ENCODE measurements around the gene PAN3.
"Not testable (repeated sequence)": the region's sequence is repeated elsewhere in the genome, so short reads cannot be mapped to it uniquely, and the experiment has no call there.

Gene PAN3

DNA sequence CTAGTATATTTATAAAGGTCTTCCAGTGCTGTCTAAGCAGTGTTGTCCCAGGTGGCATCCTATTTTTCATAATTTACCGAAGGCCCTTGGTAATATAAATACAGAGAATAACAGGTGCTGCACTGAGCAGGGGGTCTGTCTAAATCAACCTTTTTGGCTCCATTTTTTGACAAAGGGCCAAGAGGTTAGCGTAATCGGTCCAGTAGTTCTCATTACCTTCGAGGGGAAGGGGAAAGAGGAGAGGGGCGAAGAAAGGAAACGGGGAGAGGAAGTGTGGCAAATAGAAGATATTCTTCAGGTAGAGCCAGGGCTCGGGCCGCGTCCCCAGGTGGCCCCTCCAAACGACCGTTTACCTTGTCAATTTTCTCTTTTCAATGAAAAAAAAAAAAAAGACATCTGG, 749 bp upstream of the PAN3 start:
- DNase-seq: no peak

- DNase-seq: peak; percentile 92
These were observed 568 bp downstream of the PAN3 start for GRCh38 chr13:28138756-28139470.

DNA sequence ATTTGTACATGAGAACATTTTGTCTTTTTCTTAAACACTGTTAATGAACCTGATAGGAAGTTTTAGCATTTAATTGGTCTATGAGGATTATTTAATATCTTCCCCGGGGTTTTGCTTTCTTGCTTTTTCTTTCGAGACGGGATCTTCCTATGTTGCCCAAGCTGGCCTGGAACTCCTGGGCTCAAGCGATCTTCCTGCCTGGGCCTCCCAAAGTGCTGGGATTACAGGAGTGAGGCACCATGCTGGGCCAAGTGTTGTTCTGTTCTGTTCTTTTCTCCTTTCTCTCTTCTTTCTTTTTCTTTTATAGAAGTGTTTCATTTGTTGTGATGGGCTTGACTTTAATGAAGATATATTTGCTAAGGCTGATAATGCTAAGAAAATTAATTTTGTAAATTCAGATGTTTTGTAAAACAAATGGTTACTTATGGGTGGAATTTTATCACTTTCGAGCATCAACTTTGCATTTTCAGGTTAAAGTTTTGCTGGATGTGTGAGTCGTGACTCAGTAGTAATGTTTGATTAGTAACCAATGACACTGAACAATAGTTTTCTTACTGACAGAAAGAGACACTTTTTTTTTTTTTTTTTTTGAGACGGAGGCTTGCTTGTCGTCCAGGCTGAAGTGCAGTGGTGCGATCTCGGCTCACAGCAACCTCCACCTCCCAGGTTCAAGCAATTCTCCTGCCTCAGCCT, 2.2 kb downstream of the PAN3 start:
- DNase-seq: no peak

DNA sequence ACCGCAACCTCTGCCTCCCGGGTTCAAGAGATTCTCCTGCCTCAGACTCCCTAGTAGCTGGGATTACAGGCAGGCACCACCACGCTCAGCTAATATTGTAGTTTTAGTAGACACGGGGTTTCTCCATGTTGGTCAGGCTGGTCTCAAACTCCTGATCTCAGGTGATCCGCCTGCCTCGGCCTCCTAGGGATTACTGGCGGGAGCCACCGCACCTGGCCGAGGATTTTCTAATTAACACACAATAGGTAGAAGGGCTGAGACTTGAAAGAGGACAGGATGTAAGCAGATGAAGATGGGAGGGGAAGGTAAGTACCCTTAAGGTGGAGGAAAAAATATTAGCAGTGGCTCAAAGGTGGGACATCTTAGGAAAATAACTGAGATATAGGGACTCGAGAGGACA, 3.2 kb downstream of the PAN3 start:
- not testable (repeated sequence) for DNase-seq

- DNase-seq: no peak
These were observed 6.7 kb downstream of the PAN3 start for GRCh38 chr13:28145049-28145448.

GRCh38 chr13:28147495-28147894, 9.2 kb downstream of the PAN3 start:
- DNase-seq: no peak

DNA sequence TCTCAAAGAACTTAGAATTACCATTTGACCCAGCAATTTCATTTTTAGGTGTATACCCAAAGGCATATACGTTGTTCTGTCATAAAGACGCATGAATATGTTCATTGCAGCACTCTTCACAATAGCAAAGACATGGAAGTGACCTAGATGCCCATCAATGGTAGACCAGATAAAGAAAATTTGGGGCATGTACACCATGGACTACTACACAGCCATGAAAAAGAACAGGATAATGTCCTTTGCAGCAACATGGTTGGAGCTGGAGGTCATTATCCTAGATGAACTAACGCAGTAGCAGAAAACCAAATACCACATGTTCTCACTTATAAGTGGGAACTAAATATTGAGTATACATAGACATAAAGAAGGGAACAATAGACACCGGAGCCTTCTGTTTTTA, 20.7 kb downstream of the PAN3 start:
- no peak for DNase-seq

DNA sequence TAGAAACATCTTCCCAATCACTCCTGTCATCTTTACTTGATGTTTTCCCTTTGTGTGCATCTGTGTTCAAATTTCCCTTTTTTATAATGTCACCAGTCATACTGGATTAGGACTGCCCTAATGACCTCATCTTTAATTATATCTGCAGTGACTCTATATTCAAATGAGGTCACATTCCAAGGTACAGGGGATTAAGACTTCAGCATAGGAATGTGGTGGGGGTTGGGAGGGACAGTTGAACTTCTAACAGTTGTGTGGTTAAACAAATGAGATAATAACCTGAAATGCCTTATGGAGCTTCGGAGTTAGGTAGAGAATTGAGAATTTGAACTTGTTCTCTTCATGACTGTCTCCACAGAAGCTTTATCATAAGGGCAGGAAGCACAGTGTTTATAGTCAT, 23.0 kb downstream of the PAN3 start:
- no peak for DNase-seq

GRCh38 chr13:28163587-28163986, 25.2 kb downstream of the PAN3 start:
- no peak for DNase-seq

- DNase-seq: no peak
These were observed 27.9 kb downstream of the PAN3 start for GRCh38 chr13:28166257-28166656.

DNA sequence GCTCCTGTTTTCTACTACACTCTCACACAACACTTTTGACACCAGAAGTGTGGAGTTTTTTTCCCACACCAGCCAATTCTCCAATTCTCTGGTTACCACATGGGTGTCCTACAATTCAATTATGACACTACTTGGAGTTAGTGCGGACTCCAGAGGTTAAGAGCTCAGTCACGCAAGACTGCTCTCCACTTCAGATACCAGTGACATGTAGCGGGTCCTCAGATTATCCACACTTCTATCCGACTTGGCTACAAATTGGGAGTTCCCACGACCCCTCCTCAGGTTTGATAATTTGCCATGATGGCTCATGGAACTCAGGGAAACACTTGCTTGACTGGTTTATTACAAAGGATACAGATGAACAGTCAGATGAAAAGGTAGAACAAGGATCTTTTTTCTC, 32.9 kb downstream of the PAN3 start:
- DNase-seq: no peak

DNA sequence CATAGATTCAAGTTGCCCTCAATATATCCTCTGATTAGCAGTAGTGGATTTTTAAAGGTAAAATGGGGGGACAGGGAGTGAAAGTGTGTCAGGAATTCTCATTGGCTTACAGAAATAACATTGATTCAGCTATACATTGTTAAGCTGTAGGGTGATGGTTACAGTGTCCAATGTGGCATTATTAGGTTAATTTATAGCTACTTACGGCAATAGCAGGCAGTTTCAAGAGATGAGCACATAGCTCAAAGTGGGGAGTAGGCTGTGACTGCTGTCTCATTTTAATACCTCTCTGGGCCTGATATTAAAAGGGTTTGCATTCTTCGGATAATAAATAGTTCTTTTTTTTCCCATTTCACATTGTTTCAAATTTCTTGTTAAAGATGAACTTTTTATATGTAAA, 34.6 kb downstream of the PAN3 start:
- no peak for DNase-seq

DNA sequence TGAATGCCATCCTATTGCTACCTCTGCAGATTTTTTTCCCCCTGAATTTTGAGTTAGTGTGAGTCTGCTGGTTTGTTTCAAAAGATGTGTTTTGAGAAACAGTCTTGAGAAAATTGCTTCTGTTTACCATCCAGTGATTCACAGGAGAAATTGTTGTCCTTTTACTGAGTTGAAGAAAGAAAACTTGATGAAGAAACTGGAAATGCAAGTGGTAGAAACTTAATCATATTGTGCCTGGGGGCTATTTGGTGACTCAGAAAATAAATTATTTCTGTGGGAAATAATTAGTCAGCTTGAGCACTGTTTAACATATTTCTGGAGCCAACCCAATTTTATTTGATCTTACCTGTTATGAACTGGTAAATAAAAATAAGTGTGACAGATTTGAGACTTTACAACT, 35.4 kb downstream of the PAN3 start:
- DNase-seq: no peak

GRCh38 chr13:28177327-28177726, 39.0 kb downstream of the PAN3 start:
- DNase-seq: no peak

DNA sequence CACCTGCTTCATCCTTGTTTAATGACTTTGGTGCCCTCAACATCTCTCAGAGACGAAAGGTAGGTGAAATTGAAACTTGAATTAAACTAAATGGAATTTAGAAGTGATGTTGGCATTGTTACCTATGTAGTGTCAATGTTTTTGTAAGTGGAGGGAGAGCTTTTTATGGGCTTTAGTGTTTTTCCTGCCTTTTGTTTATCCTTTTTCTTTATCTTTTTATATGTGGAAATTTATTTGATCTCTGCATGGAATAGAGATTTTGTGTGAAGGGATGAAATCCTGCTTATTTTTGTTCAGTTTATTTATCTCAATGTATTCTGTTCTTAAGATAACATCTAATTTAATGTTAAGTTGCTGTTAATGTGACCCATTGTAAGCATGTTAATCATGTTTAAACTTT, 39.5 kb downstream of the PAN3 start:
- no peak for DNase-seq

DNA sequence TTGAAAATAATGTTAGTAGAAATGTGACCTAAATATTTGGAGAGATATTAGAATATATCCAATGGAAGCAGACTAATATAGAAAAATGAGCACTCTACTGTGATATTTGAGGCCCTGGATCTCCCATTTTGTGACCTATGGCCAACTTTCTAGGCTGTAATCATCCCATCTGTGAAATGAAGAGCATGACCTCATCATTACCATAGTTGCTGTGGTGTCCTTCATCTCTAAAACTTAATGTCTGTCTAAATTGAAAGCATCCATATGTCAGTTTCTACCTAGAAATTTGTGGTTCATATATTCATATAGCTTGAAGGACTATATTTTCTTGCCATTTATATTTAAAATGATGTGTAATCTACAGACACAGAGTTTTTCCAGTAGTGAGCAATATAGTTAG, 41.6 kb downstream of the PAN3 start:
- DNase-seq: no peak

DNA sequence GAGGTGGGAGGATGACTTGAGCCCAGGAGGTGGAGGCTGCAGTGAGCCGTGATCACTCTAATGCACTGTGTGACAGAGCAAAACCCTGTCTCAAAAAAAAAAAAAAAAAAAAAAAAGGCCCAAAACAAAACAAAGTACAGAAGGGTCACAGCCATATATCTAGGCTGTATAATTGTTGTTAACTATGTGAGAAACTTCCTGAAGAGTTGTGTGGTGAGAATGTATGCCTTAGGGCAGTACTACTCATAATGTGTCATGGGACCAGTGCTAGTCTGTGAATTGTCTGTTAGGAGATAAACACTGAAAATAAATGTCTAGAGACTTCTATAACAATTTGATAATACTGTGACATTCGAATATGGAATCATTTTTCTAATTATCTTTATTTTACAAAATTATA, 43.1 kb downstream of the PAN3 start:
- no peak for DNase-seq

DNA sequence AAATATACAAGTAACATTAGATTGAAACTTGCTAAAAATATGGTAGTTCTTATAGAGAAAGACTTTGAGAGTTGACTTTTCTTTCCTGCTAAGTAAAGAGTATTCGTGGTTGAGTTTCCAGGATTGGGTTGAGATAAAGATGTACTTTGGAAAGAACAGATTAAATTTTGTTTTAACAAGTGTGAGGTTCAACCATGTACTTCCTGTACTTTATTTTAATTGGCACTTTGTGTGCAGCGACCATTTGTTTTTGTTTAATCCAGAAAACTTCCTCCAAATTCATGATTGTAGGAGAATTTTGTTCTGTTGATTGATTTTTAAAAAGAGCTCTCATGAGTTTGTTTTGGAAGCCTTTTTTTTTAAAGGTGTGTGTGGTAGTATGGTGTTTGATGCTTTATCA, 46.9 kb downstream of the PAN3 start:
- no peak for DNase-seq

GRCh38 chr13:28199089-28199488, 60.7 kb downstream of the PAN3 start:
- DNase-seq: no peak

DNA sequence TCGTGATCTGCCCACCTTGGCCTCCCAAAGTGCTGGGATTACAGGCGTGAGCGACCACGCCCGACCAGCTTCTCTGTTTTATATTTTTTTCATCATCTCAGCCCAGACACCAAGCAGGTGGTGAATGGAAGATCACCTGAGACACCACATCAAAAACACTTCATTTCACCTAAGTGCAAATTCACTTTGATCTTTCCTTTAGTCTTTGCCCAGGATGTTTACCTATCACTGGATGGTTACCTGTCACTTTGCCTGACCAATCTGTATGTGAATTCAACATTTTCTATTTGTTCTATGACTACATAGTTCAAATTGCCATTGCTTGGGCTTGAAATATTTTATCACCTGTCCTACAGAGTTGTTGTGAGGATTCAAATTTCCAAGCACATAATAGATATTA, 65.7 kb downstream of the PAN3 start:
- no peak for DNase-seq

DNA sequence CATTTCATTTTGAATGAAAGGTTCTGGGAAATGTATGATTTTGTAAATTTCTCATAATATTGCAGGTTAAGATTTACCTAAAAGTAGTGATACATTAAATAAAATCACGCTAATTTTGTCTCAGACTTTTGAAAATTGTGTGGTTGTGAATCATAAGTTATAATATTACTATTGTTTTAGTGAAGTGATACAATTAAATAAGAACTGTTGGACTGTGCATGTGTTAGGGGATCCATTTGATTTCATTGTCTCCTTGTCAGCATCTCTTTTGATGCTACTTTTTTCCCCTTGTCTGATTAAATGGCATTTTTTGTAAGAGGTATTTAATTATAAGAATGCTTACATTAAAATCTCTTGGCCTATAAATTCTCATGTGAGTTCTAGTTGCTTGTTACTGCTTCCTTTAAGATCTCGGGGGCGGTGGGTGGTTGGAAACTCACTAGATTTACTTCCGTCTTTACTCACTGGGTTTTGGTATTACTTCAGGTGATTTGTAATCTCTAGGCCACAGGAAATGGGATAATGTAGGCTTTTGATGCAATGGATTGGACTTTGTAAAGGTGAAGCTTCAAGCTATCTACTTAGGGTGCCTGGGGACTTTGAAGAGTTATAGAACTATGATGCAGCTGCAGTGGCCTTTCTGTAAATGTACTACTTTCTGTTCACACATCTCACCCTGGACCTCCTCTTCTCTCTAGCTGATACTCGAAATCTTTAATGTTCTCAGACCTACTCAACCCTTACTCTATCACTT, 66.5 kb downstream of the PAN3 start:
- no peak for DNase-seq

DNA sequence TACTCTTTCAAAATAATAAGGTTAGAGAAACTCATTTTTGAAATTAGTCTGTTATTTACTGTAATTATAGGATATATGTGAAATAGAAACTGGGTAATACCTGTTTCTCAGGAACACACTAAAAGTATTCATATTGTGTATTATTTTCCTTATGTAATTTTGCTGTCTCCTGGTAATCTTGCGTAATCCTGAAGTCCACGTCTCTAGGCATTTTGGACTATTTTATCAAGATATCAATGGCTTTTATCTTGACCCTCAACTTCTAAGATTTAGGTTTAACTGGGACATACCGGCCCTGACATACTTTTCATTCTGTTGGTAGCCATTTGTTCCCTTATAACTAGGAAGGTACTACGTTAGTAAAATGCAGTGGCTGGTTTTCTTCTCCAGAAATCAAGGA, 80.3 kb downstream of the PAN3 start:
- DNase-seq: no peak

- DNase-seq: no peak
These were observed 81.2 kb downstream of the PAN3 start for GRCh38 chr13:28219408-28220099.

GRCh38 chr13:28220166-28220565, 81.8 kb downstream of the PAN3 start:
- no peak for DNase-seq

Measured in CD4-positive, alpha-beta T cell treated with Interleukin-4 for 4 hours (primary cell).